Measurements from ENCODE around the gene SLC35E3.
"Not testable (repeated sequence)": the region's sequence is repeated elsewhere in the genome, so short reads cannot be mapped to it uniquely, and the experiment has no call there.

The SLC35E3 gene

DNA sequence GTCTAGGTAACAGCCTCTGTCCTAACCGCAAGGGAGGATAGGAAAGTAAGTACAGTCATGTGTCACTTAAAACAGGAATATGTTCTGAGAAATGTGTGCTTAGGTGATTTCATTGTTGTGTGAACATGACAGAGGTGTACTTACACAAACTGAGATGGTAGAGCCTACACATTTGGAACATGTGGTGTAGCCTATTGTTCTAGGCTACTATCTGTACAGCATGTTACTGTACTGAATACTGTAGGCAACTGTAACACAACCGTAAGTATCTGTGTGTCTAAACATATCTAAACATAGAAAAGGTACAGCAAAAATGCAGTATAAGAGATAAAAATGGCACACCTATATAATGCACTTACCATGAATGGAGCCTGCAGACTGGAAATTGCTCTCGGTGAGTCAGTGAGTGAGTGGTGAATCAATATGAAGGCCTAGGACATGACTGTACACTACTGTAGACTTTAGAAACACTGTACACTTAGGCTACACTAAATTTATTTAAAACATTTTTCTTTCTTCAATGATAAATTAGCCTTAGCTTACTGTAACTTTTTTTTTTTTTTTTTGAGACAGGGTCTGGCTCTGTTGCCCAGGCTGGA, 48.8 kb downstream of the SLC35E3 start:
- TF ChIP-seq, protein P1, sequence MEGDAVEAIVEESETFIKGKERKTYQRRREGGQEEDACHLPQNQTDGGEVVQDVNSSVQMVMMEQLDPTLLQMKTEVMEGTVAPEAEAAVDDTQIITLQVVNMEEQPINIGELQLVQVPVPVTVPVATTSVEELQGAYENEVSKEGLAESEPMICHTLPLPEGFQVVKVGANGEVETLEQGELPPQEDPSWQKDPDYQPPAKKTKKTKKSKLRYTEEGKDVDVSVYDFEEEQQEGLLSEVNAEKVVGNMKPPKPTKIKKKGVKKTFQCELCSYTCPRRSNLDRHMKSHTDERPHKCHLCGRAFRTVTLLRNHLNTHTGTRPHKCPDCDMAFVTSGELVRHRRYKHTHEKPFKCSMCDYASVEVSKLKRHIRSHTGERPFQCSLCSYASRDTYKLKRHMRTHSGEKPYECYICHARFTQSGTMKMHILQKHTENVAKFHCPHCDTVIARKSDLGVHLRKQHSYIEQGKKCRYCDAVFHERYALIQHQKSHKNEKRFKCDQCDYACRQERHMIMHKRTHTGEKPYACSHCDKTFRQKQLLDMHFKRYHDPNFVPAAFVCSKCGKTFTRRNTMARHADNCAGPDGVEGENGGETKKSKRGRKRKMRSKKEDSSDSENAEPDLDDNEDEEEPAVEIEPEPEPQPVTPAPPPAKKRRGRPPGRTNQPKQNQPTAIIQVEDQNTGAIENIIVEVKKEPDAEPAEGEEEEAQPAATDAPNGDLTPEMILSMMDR (IDR thresholded peaks at IDR 0.05; ENCODE audit: control insufficient read depth, insufficient read depth, low read depth, low read length, missing control alignments), result no peak
- H3K4me3 ChIP-seq (ENCODE audit: control insufficient read depth, low read depth, low read length), result no peak overlapping the region
- no peak for DNase-seq (ENCODE audit: low read depth)

GRCh38 chr12:68796399-68796798, 50.4 kb downstream of the SLC35E3 start:
- no peak overlapping the region for H3K4me3 ChIP-seq (ENCODE audit: control insufficient read depth, low read depth, low read length)
- TF ChIP-seq, protein P1 (IDR thresholded peaks at IDR 0.05; ENCODE audit: control insufficient read depth, insufficient read depth, low read depth, low read length, missing control alignments), result no peak
- DNase-seq (ENCODE audit: low read depth), result no peak

DNA sequence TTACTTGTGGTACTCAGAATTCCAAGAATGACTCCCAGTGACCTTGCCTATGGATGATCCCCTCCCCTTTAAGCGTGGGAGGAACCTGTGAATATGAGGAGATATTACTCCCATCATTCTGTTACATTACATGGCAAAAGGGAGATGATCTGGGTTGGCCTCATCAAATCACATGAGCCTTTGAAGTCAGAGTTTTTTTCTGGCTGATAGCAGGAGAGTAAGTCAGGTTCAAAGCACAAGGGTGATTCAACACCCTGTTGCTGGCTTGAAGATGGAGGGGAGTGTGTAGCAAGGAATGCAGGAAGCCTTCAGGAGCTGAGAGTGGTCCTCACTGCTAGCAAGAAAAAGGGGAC, 52.9 kb downstream of the SLC35E3 start:
- no peak for DNase-seq (ENCODE audit: low read depth)
- no peak overlapping the region for H3K4me3 ChIP-seq (ENCODE audit: control insufficient read depth, low read depth, low read length)
- TF ChIP-seq, protein P1 (IDR thresholded peaks at IDR 0.05; ENCODE audit: control insufficient read depth, insufficient read depth, low read depth, low read length, missing control alignments), result no peak

DNA sequence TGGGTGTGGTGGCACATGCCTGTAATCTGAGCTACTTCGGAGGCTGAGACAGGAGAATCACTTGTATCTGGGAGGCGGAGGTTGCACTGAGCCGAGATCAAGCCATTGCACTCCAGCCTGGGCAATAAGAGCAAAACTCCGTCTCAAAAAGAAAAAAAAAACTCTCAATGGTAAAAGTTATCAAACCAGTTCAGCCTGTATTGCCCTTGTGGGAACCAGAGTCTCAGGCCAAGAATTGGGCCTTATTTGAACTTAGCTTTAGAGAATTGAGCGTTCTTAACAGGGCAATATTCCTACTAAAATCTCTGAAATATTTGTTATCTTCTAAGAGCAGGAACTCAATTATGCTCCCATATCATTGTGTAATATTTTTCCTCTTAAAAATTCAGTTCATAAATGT, 54.3 kb downstream of the SLC35E3 start:
- DNase-seq (ENCODE audit: low read depth), result no peak
- TF ChIP-seq, protein P1 (IDR thresholded peaks at IDR 0.05; ENCODE audit: control insufficient read depth, insufficient read depth, low read depth, low read length, missing control alignments), result no peak
- no peak overlapping the region for H3K4me3 ChIP-seq (ENCODE audit: control insufficient read depth, low read depth, low read length)

DNA sequence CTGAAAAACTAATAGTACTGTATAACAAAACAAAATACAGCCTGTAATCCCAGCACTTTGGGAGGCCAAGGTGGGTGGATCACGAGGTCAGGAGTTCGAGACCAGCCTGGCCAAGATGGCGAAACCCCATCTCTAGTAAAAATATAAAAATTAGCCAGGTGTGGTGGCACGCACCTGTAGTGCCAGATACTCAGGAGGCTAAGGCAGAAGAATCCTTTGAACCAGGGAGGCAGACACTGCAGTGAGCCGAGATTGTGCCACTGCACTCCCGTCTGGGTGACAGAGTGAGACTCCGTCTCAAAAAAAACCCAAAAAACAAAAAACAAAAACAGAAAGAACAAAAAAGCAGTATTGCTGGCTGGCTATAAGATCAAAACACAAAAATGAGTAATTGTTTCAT, 55.1 kb downstream of the SLC35E3 start:
- DNase-seq (ENCODE audit: low read depth); H3K4me3 ChIP-seq (ENCODE audit: control insufficient read depth, low read depth, low read length): not testable (repeated sequence)

DNA sequence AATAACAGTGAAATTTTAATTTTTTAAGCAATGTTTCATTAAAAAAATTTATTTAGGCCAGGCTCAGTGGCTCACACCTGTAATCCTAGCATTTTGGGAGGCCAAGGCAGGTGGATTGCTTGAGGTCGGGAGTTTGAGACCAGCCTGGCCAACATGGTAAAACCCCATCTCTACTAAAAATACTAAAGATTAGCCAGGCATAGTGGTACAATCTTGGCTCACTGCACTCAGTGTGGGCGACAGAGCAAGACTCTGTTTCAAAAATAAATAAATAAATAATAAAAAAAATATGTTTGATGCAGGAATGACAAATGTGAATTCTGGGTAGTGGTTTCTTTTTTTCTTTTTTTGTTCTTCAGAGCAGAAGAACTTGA, 56.4 kb downstream of the SLC35E3 start:
- H3K4me3 ChIP-seq (ENCODE audit: control insufficient read depth, low read depth, low read length); DNase-seq (ENCODE audit: low read depth): not testable (repeated sequence)

GRCh38 chr12:68802911-68803651, 57.1 kb downstream of the SLC35E3 start:
- not testable (repeated sequence) for H3K4me3 ChIP-seq (ENCODE audit: control insufficient read depth, low read depth, low read length)
- DNase-seq (ENCODE audit: low read depth), result peak; percentile 57

DNA sequence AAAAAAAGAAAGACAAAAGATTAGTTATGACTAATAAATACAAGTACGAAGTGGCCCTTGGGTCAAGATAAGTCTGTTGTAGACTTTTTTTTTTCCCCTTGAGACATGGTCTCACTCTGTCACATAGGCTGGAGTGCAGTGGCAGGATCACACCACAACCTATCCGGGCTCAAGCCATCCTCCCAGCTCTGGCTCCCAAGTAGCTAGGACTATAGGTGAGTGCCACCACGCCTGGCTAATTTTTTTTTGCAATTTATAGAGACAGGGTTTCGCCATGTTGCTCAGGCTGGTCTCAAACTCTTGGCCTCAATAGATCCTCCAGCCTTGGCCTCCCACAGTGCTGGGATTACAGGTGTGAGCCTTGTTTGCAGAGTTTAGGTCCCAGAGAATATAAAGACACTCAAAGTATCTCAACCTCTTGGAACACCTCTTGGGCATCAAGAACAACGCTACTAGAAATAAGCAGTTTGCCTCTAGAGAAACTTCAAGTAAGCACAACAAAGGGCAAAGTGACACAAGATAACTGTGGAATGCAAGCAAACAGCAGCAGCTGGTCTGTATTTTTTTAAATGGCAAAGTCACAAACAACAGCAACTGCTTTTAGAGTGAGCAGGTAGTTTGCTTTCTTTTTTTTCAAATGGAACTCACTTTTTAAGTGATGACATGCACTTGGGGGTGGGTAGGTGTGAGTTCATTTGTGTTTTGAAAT, 58.1 kb downstream of the SLC35E3 start:
- no peak for DNase-seq (ENCODE audit: low read depth)
- TF ChIP-seq, protein P1 (IDR thresholded peaks at IDR 0.05; ENCODE audit: control insufficient read depth, insufficient read depth, low read depth, low read length, missing control alignments), result no peak
- H3K4me3 ChIP-seq (ENCODE audit: control insufficient read depth, low read depth, low read length), result no peak overlapping the region

Measured in AG09309 (cell line).